ENCODE measurements around the gene C1orf159.

The C1orf159 gene

DNA sequence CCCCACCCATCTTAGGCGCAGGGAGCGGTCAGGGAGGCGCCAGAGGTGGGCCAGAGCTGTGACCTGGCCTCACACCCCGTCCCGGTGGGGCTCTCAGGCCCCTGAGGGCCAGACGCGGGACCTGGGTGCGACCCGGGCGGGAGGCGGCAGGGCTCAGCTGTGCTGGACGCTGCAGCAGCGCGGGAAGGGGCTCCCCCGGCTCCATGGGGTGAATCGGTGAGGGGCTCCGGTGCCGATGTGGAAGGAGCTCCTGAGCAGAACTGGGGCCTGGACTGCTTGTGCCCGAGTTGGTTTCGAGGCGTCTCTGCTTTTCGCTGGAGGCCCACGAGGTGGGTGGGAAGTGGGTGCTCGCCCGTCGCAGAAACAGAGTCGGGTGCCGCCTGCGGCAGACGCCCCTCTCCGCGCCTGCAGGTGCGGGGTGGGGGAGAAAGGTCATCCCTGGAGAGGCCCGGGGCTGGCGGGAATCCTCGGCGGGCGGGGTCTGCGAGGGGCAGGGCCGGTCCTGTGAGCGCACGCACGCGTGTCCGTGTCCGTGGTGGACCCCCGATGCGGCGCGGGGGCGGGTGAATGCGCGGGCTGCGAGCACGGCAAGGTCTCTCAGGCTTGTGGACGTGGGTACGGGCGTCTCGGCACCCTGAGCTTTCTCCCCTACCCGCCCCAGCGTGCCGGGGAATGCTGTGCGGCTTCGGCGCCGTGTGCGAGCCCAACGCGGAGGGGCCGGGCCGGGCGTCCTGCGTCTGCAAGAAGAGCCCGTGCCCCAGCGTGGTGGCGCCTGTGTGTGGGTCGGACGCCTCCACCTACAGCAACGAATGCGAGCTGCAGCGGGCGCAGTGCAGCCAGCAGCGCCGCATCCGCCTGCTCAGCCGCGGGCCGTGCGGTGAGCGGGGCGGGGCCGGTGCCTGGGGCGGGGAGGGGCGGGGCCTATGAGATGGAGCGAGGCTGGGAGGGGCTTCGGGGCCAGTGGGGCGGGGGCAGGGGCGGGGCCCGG, 75.6 kb downstream of the C1orf159 start:
- peak; percentile 52 to 62 for DNase-seq (ENCODE audit: low read depth in 1 of 2, low spot score in 1 of 2)

DNA sequence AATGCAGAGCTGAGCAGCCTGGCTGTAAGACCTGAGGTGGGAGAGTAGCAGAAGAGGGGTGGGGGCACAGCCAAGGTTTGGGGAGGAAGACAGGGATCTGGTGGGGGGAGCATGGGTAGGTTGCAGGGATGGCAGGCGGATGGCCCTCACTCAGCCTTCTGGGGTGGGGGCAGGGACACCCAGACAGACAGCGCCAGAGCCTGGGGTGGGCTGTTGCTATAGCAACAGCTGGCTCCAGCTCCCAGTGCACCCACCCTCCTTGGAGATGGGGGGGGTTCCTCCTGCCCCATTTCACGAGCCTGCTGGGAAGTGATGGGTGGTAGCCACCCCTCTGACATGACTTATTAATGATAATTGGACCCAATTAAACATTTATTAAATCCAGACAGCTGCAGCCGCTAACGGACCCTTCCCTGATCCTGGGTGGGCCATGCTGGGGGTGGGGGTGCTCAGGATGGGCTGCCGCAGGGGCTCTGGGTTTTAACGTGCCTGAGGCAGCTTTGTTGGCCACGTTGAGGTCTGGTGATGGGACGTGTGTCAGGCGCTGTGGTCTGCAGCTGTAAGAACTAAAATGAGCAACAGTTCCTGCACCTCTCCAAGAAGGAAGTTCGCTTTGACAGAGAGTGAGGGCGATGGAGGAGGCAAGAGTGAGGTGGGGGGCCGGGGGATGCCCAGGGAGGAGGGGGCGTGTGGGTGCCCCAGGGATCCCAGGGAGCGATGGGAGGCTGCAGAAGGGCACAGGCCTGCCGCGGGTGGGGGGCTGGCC, 76.6 kb downstream of the C1orf159 start:
- DNase-seq (ENCODE audit: low read depth in 1 of 2, low spot score in 1 of 2): no peak

DNA sequence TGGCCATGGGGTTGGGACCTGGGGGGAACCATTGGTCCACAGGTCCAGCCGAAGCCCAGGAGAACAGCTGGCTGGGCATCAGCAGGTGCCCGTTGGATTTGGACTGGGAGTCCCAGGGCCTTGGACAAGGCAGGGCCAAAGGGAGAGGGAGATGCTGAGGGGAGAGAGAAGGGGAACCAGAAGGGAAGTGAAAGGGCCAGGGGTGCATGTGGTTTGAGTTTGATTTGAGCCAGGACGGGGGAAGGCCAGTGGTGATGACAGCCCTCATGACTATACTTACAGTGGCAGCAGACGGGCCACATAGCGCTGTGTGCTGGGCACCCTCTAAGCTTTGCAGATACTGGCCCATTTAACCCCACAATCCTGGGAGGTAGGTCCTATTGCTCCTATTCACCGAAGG, 77.2 kb downstream of the C1orf159 start:
- no peak for DNase-seq (ENCODE audit: low read depth in 1 of 2, low spot score in 1 of 2)

DNA sequence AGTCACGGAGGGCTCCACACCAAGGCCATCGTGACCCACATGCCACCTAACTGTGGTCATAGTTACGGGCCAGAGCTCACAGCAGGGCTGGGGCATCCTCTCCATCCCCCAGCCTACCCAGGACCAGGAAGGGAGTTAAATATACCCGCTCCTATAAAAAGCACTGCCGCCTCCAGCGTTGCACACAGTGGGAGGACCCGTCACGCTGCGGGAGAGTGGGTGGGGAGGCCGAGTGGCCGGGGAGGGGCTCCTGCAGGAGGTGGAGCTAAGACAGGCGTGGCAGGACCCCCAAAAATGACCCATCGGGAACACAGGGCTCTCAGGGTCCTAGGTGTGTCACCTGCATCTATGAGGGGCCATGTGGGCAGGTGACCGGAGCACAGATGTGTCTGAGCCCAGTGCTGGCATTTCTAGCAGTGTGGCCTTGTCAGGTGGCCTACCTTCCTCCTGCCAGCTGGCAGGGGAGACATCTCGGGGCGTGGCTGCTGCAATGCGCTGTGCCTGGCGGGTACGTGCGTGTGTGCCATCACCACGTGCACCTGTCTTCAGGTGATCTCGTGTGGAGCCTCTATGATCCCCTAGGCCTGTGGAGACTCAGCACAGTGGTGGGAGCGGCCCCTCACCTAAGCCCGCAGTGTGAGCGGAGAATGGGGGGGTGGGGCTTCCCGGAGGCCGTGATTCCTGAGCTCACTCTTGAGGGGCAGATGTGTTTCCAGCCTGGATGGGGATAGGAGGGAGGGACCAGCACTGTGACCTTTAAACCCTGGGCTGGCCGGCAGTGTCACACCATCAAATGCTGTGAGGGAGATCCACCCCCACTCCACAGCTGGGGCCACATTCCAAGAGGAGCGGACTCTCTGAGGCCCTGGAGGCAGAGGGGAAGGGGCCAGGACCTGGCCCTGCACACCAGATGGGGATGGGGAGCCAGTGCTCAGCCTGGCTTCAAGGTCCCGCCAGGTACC, 78.2 kb downstream of the C1orf159 start:
- no peak for DNase-seq (ENCODE audit: low read depth in 1 of 2, low spot score in 1 of 2)

GRCh38 chr1:1035291-1035943, 80.5 kb downstream of the C1orf159 start:
- DNase-seq (ENCODE audit: low read depth in 1 of 2, low spot score in 1 of 2): no peak

GRCh38 chr1:1034439-1034781, 81.5 kb downstream of the C1orf159 start:
- no peak for DNase-seq (ENCODE audit: low read depth in 1 of 2, low spot score in 1 of 2)

DNA sequence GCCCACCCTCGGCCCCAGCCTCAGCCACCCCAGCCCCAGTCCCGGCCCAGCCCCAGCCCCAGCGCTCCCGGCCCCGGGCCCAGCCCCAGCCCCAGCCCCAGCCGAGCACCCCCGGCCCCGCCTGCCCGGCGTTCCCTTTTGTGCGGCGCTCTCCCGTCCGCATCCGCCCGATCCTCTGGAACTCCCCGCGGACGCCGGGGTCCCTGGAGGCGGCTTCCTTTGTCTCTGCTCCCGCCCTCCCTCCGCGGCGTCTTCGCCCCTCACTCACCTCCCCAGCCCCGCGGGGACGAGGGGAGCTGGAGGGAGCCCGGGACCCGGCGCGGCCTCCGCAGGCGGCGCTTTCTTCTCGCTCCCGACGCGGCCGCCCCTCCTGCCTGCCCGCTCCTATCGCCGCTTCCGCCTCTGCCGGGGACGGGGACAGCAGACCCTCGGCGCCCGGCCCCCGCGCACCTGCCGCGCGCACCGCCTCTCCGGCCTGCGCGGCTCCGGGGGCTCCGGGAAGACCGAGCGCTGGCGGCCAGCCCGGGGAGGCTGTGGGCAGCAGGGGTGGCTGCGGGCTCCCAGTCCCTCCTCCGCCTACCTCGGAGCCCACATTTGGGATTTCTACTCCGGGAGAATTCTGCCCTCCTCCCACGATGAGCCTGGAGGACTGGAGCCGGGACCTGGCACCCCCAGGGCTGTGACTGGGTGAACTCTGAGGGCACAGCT, 82.0 kb downstream of the C1orf159 start:
- no peak for DNase-seq (ENCODE audit: low read depth in 1 of 2, low spot score in 1 of 2)

- DNase-seq (ENCODE audit: low read depth in 1 of 2, low spot score in 1 of 2): peak; percentile 81 to 90
Measured at GRCh38 chr1:1033009-1033587, 82.8 kb downstream of the C1orf159 start.

DNA sequence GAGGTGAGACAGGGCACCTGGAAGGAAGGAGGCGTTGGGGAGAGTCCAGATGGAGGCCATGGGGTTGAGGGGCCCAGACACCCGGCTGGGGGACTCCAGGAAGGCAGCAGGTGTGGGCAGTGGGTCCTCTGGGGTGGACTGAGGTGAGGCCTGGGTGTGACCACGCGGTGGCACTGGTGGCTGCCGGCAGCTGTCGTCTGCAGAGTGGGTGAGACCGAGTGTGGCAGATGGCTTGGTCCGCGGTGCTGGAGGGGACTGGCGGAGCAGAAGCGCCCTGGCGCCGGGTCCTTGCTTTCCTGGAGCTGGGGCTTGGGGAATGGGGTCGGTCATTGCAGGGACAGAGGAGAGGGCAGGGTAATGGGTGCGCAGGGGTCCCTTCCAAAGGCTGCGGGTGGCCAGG, 83.5 kb downstream of the C1orf159 start:
- no peak for DNase-seq (ENCODE audit: low read depth in 1 of 2, low spot score in 1 of 2)

Measured in activated CD4-positive, alpha-beta T cell treated with anti-CD3 and anti-CD28 coated beads, Interleukin-2, amount 50 U/mL, for 24 hours (primary cell).